GM21526 (cell line): Measurements from ENCODE around the gene C20orf204.

ENCODE experiments used
- ATAC-seq: cut with Tn5 transposase; IDR thresholded peaks from one replicate; pipeline ENCODE4 v1.9.1; 2021; ENCODE audit warnings: moderate library complexity; ENCODE audit not compliant: unreplicated experiment, low FRiP score

Gene C20orf204

GRCh38 chr20:64025826-64026412 is 10.1 kb upstream of the C20orf204 start:
- ATAC-seq, result no peak

- ATAC-seq, result no peak
These were observed 7.8 kb upstream of the C20orf204 start for GRCh38 chr20:64027981-64028685.

- no peak for ATAC-seq
These were observed 6.5 kb upstream of the C20orf204 start for GRCh38 chr20:64029293-64030117.

- no peak for ATAC-seq
These were observed 5.4 kb upstream of the C20orf204 start for GRCh38 chr20:64030371-64031134.

- no peak for ATAC-seq
These were observed 4.1 kb upstream of the C20orf204 start for GRCh38 chr20:64031822-64032314.

- ATAC-seq, result no peak
These were observed 3.0 kb upstream of the C20orf204 start for GRCh38 chr20:64032706-64033624.

- ATAC-seq, result no peak
These were observed 1.9 kb upstream of the C20orf204 start for GRCh38 chr20:64033981-64034493.

- no peak for ATAC-seq
These were observed 683 bp upstream of the C20orf204 start for GRCh38 chr20:64035066-64035932.

- no peak for ATAC-seq
These were observed 590 bp downstream of the C20orf204 start for GRCh38 chr20:64036346-64037198.

- no peak for ATAC-seq
These were observed 1.2 kb downstream of the C20orf204 start for GRCh38 chr20:64037199-64037497.

GRCh38 chr20:64037498-64038213 is 1.7 kb downstream of the C20orf204 start:
- no peak for ATAC-seq

GRCh38 chr20:64038224-64038564 is 2.2 kb downstream of the C20orf204 start:
- ATAC-seq, result peak; percentile 28

GRCh38 chr20:64038565-64039292 is 2.7 kb downstream of the C20orf204 start:
- peak; percentile 37 for ATAC-seq

- no peak for ATAC-seq
These were observed 3.5 kb downstream of the C20orf204 start for GRCh38 chr20:64039293-64040160.

- no peak for ATAC-seq
These were observed 4.5 kb downstream of the C20orf204 start for GRCh38 chr20:64040231-64041039.
